Measurements from ENCODE around the gene LMX1B.

DNA sequence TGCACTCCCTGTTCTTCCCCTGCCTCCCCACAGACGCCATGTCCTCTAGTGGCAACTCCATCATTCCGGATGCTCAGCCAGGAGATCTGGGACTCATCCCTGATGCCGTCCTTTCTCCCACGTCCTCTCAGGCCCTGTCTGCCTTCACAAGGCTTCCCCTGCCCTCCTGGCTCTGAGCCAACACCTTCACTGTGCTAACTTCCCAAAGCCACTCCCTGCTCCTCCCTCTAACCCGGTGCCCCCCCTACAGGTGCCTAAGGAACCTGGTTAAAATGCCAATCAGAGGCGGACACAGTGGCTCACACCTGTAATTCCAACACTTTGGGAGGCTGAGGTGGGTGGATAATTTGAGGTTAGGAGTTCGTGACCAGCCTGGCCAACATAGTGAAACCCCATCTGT, 67.6 kb downstream of the LMX1B start:
- no peak for TF ChIP-seq NFYB (CRISPR knock-in tag; conservative IDR thresholded peaks at IDR 0.05; ENCODE audit: low read depth)
- TF ChIP-seq IRF2 (CRISPR knock-in tag; IDR thresholded peaks at IDR 0.05; ENCODE audit: borderline replicate concordance, low read depth), result no peak
- TF ChIP-seq, protein P1, sequence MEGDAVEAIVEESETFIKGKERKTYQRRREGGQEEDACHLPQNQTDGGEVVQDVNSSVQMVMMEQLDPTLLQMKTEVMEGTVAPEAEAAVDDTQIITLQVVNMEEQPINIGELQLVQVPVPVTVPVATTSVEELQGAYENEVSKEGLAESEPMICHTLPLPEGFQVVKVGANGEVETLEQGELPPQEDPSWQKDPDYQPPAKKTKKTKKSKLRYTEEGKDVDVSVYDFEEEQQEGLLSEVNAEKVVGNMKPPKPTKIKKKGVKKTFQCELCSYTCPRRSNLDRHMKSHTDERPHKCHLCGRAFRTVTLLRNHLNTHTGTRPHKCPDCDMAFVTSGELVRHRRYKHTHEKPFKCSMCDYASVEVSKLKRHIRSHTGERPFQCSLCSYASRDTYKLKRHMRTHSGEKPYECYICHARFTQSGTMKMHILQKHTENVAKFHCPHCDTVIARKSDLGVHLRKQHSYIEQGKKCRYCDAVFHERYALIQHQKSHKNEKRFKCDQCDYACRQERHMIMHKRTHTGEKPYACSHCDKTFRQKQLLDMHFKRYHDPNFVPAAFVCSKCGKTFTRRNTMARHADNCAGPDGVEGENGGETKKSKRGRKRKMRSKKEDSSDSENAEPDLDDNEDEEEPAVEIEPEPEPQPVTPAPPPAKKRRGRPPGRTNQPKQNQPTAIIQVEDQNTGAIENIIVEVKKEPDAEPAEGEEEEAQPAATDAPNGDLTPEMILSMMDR (IDR thresholded peaks at IDR 0.05), result no peak
- no peak for TF ChIP-seq TEAD1 (CRISPR knock-in tag; IDR thresholded peaks at IDR 0.05)
- no peak for TF ChIP-seq ZNF396 (CRISPR knock-in tag; IDR thresholded peaks at IDR 0.05; ENCODE audit: borderline replicate concordance)
- TF ChIP-seq, protein P2, sequence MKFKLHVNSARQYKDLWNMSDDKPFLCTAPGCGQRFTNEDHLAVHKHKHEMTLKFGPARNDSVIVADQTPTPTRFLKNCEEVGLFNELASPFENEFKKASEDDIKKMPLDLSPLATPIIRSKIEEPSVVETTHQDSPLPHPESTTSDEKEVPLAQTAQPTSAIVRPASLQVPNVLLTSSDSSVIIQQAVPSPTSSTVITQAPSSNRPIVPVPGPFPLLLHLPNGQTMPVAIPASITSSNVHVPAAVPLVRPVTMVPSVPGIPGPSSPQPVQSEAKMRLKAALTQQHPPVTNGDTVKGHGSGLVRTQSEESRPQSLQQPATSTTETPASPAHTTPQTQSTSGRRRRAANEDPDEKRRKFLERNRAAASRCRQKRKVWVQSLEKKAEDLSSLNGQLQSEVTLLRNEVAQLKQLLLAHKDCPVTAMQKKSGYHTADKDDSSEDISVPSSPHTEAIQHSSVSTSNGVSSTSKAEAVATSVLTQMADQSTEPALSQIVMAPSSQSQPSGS (CRISPR knock-in tag; IDR thresholded peaks at IDR 0.05; ENCODE audit: borderline replicate concordance, low read depth), result no peak
- TF ChIP-seq, protein P3, sequence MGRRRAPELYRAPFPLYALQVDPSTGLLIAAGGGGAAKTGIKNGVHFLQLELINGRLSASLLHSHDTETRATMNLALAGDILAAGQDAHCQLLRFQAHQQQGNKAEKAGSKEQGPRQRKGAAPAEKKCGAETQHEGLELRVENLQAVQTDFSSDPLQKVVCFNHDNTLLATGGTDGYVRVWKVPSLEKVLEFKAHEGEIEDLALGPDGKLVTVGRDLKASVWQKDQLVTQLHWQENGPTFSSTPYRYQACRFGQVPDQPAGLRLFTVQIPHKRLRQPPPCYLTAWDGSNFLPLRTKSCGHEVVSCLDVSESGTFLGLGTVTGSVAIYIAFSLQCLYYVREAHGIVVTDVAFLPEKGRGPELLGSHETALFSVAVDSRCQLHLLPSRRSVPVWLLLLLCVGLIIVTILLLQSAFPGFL (CRISPR knock-in tag; IDR thresholded peaks at IDR 0.05; ENCODE audit: borderline replicate concordance), result no peak
- TF ChIP-seq ZNF416 (CRISPR knock-in tag; IDR thresholded peaks at IDR 0.05), result no peak
- TF ChIP-seq NR3C1 (CRISPR knock-in tag; conservative IDR thresholded peaks at IDR 0.05; ENCODE audit: low read depth), result no peak

All from WTC11 (cell line).